ENCODE results near the gene HSD11B1.

Gene HSD11B1

DNA sequence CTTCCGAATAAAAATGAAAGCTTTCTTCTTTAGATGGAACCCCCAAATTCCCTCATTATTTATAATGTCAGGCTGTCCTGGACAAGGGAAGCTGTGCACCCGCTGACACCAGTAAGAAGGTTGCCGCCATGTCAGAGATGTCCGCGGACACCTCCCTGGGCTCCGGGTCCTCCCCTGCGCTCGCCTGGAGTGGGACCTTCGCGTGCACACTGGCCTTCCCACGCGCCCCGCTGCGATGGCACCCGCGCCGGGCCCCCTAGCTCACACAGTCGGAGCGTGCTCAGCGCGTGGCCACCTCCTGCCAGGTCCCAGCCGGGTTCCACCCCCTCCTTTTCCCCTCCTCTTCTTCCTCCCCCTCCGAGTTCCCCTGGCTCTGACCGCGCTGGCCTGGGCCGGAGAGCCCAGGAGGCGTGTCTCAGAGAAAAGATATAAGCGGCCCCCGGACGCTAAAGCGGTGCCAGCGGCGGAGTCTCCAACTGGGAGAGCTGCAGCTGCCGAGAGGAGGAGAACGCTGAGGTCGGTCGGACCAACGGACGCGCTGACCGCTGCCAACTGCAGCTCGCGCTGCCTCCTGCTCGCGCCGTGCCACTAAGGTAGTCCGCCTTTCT, 29.6 kb upstream of the HSD11B1 start, which contains the start of gene G0S2:
G0S2 (plus strand) TSS at position 456 of the 608 bp plus-strand sequence. CDS start 273 bp downstream, outside the sequence.
- TF ChIP-seq, protein P1, sequence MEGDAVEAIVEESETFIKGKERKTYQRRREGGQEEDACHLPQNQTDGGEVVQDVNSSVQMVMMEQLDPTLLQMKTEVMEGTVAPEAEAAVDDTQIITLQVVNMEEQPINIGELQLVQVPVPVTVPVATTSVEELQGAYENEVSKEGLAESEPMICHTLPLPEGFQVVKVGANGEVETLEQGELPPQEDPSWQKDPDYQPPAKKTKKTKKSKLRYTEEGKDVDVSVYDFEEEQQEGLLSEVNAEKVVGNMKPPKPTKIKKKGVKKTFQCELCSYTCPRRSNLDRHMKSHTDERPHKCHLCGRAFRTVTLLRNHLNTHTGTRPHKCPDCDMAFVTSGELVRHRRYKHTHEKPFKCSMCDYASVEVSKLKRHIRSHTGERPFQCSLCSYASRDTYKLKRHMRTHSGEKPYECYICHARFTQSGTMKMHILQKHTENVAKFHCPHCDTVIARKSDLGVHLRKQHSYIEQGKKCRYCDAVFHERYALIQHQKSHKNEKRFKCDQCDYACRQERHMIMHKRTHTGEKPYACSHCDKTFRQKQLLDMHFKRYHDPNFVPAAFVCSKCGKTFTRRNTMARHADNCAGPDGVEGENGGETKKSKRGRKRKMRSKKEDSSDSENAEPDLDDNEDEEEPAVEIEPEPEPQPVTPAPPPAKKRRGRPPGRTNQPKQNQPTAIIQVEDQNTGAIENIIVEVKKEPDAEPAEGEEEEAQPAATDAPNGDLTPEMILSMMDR (IDR thresholded peaks at IDR 0.05): no peak
- Histone ChIP-seq H3K27ac (peak within 1 kb of the TSS in 1 of 2 donors; percentile 32), H3K4me3 (peak within 1 kb of the TSS; percentile 68)
- DNase-seq (ENCODE audit: low spot score): no peak

DNA sequence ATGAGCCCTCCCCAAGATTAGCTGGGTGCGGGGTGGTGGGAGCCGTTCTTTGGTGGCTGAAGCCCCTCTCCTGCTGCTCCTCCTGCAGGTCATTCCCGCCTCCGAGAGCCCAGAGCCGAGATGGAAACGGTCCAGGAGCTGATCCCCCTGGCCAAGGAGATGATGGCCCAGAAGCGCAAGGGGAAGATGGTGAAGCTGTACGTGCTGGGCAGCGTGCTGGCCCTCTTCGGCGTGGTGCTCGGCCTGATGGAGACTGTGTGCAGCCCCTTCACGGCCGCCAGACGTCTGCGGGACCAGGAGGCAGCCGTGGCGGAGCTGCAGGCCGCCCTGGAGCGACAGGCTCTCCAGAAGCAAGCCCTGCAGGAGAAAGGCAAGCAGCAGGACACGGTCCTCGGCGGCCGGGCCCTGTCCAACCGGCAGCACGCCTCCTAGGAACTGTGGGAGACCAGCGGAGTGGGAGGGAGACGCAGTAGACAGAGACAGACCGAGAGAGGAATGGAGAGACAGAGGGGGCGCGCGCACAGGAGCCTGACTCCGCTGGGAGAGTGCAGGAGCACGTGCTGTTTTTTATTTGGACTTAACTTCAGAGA, 29.0 kb upstream of the HSD11B1 start:
- TF ChIP-seq, protein P1 (IDR thresholded peaks at IDR 0.05): no peak
- H3K4me3 ChIP-seq: peak overlapping the region; percentile 68
- peak overlapping the region in 1 of 2 donors; percentile 32 for H3K27ac ChIP-seq
- DNase-seq (ENCODE audit: low spot score): no peak

DNA sequence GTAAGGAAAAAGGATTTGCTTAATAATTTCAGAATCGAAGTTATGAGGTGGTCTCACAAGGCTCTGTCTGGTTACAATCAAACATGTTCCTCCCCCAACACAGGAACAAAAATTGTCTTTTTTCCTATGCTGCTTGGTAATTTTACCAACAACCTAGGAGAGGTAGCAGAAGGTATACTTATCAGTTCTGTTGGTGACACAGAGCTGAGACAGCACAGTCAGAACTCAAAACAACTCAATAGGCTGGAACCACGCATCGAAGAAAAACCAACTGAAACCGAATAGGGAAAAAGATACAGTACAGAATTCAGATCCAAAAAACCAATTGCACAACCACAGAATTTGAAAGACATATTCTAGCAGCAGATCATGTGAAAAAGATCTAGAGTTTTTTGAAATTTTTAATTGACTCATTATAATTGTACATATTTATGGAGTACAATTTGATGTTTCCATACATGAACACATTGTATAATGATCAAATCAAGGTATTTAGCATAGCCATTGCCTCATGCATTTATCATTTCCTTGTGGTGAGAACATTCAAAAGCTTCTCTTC, 25.6 kb upstream of the HSD11B1 start:
- TF ChIP-seq, protein P1 (IDR thresholded peaks at IDR 0.05): no peak
- no peak for DNase-seq (ENCODE audit: low spot score)
- no peak overlapping the region for H3K4me3 ChIP-seq
- H3K27ac ChIP-seq: no peak overlapping the region

GRCh38 chr1:209685821-209686220, 18.8 kb upstream of the HSD11B1 start:
- Histone ChIP-seq H3K27ac (no peak overlapping the region), H3K4me3 (no peak overlapping the region)
- TF ChIP-seq, protein P1 (IDR thresholded peaks at IDR 0.05): no peak
- no peak for DNase-seq (ENCODE audit: low spot score)

GRCh38 chr1:209686322-209686721, 18.3 kb upstream of the HSD11B1 start:
- Histone ChIP-seq H3K4me3 (no peak overlapping the region), H3K27ac (peak overlapping the region in 1 of 2 donors; percentile 23)
- TF ChIP-seq, protein P1 (IDR thresholded peaks at IDR 0.05): no peak
- no peak for DNase-seq (ENCODE audit: low spot score)

- no peak overlapping the region for H3K4me3 ChIP-seq
- DNase-seq (ENCODE audit: low spot score): no peak
- TF ChIP-seq, protein P1 (IDR thresholded peaks at IDR 0.05): no peak
- peak overlapping the region in 1 of 2 donors; percentile 36 for H3K27ac ChIP-seq
These were observed 15.9 kb upstream of the HSD11B1 start for GRCh38 chr1:209688746-209689234.
